Measurements from ENCODE around the gene ARHGAP1. TPM values are rescaled to one million over a fixed set of nuclear protein-coding genes. Genes with fewer than 3 reads are reported as not detected.

ARHGAP1 gene
- total RNA-seq, 2 donors from 2014 or later, result 106 to 159 TPM

DNA sequence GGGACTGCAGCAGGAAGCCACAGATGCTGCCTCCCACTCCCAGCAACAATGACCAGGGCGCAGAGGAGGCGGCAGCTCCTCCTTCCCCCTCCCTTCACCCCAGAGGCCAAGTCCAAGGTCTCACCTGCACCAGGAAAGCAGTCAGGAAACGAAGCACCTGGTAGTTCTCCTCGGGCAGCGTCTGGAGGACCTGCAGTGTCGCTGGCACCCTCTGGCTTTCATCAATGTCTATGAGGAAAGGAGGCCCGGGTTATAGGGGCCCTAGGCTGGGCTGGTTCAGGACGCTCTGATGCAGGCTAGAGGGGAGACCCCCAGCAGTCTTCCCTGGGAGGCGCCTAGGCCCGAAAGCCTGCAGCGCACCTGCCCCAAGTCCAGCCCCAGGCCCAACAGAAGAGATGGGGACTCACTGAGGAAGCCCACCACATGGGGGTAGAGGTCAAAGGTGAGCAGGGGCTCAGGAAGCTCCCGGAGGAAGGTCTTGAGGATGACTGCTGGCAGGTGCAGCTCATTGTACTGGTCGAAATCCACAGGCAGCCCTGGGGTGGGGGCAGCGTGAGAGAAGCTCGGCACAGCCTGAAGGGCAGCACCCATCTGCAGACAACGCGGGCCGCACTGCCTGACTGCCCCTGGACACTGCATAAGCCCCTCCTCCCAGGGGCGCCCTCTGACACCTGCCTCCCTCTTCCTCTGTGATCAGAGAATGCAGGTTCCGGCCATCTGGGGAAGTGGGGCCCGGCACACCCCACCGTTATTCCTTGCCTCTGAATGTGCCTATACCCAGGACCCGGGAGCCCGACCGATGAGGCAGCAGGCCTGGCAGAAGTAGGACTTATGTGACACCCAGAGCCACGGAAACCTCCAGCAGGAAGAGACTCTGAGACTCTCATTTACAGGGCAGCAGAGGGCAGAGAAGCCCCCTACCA is 20.9 kb downstream of the ARHGAP1 start:
- H3K36me3 ChIP-seq, result peaks cover 56% of the 10 kb centered on the region

DNA sequence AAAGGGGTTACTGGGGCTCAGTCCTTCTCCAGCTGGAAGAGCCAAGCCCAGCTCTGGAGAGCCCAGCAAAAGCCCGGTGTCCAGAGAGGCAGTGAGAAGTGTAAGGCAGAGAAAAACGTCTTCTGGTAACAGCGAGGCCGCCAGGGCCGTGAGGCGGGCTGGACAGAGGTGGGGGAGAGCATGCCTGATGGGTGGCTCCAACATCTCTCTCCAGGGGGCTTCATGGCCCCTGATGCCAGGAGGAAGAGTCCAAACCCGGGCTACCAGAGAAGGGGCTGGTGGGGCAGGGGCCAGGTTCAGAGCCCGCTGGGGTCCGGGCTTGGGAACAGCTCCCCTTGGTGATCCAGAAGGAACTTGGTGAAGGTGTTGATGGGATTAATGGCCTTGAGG is 21.7 kb downstream of the ARHGAP1 start:
- Histone ChIP-seq H3K27me3 (replicated peaks; ENCODE audit: insufficient read depth) (no peaks in the 10 kb centered on the region), H3K4me1 (ENCODE audit: control insufficient read depth in 1 of 2, low read depth in 2 of 2) (peaks cover 20 to 26% of the 10 kb centered on the region in 2 donors), H3K9me3 (no peaks in the 10 kb centered on the region), H3K4me3 (no peak overlapping the region), H3K36me3 (peaks cover 54% of the 10 kb centered on the region), H3K27ac (peak overlapping the region in 1 of 2 donors; percentile 45)
- DNase-seq (ENCODE audit: low spot score), result no peak
- no peak for ATAC-seq (ENCODE audit: insufficient number of reproducible peaks, low FRiP score, low read depth)
- TF ChIP-seq, protein P1, sequence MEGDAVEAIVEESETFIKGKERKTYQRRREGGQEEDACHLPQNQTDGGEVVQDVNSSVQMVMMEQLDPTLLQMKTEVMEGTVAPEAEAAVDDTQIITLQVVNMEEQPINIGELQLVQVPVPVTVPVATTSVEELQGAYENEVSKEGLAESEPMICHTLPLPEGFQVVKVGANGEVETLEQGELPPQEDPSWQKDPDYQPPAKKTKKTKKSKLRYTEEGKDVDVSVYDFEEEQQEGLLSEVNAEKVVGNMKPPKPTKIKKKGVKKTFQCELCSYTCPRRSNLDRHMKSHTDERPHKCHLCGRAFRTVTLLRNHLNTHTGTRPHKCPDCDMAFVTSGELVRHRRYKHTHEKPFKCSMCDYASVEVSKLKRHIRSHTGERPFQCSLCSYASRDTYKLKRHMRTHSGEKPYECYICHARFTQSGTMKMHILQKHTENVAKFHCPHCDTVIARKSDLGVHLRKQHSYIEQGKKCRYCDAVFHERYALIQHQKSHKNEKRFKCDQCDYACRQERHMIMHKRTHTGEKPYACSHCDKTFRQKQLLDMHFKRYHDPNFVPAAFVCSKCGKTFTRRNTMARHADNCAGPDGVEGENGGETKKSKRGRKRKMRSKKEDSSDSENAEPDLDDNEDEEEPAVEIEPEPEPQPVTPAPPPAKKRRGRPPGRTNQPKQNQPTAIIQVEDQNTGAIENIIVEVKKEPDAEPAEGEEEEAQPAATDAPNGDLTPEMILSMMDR (IDR thresholded peaks at IDR 0.05), result no peak

More for the DNA sequence above, 20.9 kb downstream of the ARHGAP1 start:
- no peak overlapping the region for H3K27ac ChIP-seq
- H3K4me3 ChIP-seq, result no peak overlapping the region
- DNase-seq (ENCODE audit: low spot score) (no peak), ATAC-seq (ENCODE audit: insufficient number of reproducible peaks, low FRiP score, low read depth) (no peak)
- H3K27me3 ChIP-seq (replicated peaks; ENCODE audit: insufficient read depth), result no peaks in the 10 kb centered on the region
- no peaks in the 10 kb centered on the region for H3K9me3 ChIP-seq
- TF ChIP-seq, protein P1 (IDR thresholded peaks at IDR 0.05), result no peak
- H3K4me1 ChIP-seq (ENCODE audit: control insufficient read depth in 1 of 2, low read depth in 2 of 2), result peaks cover 24 to 30% of the 10 kb centered on the region in 2 donors

DNA sequence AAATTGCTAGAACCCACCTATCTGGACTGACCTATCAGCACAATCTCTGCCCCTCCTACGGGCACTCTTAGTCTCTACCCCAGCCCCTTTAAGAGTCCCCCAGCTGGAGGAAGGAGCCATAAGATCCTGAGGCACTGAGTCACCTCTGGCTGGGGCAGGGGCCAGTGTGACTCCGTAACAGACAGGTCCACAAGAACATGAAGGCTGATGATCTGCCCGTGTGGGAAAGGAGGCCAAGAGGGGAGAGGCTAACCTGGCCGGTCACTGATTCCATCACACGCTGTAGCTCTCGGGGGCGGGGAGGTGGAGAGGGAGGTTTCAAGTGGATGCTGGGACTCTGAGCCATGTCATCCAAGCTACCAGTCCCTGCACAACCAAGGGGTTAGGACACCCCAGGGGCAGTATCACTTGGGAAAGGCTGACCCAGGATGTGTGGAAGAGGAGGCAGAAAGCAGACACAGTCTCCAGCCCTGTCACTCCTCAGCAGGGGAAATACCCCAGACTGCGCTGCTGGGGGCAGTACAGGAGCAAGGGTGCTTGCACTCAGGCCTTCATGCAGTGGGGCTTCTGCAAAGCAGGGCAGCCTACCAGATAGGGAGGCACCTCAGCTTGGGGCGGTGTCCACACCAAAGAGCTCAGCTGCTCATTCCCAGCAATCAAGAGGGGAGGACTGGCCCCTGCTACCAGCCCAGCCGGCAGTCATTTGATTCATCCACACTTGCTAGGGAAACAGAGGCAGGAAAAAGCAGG is 22.3 kb downstream of the ARHGAP1 start:
- Histone ChIP-seq H3K9me3 (no peaks in the 10 kb centered on the region), H3K27me3 (replicated peaks; ENCODE audit: insufficient read depth) (no peaks in the 10 kb centered on the region), H3K27ac (peak overlapping the region in 1 of 2 donors; percentile 45), H3K4me1 (ENCODE audit: control insufficient read depth in 1 of 2, low read depth in 2 of 2) (peaks cover 14 to 20% of the 10 kb centered on the region in 2 donors), H3K4me3 (no peak overlapping the region), H3K36me3 (peaks cover 56% of the 10 kb centered on the region)
- TF ChIP-seq, protein P1 (IDR thresholded peaks at IDR 0.05), result no peak
- ATAC-seq (ENCODE audit: insufficient number of reproducible peaks, low FRiP score, low read depth) (no peak), DNase-seq (ENCODE audit: low spot score) (no peak)

DNA sequence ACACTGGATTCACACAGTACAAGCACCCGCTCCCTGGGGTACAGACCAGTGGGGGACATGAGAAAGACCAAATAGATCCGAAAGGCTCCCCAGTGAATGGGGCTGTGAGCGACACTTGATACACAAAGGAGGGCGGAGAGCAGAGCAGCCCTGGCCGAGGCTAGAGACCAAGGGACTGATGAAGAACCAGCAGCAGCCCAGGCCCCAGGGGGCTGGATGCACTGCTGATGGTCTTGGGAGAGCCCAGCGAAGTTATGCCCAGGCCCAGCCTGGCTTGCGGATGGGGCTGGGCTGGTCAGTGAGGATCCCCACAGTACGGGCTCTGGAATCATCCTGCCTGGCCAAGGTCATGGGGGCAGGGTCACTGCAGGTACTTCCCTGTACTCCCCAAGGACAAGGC is 23.2 kb downstream of the ARHGAP1 start:
- no peak overlapping the region for H3K4me3 ChIP-seq
- H3K36me3 ChIP-seq, result peaks cover 66% of the 10 kb centered on the region
- DNase-seq (ENCODE audit: low spot score) (no peak), ATAC-seq (ENCODE audit: insufficient number of reproducible peaks, low FRiP score, low read depth) (no peak)
- H3K4me1 ChIP-seq (ENCODE audit: control insufficient read depth in 1 of 2, low read depth in 2 of 2), result peaks cover 13 to 23% of the 10 kb centered on the region in 2 donors
- H3K27ac ChIP-seq, result no peak overlapping the region
- no peaks in the 10 kb centered on the region for H3K27me3 ChIP-seq (replicated peaks; ENCODE audit: insufficient read depth)
- H3K9me3 ChIP-seq, result no peaks in the 10 kb centered on the region
- TF ChIP-seq, protein P1 (IDR thresholded peaks at IDR 0.05), result no peak
